Neutrophil (primary cell): ENCODE data around the gene NRG2.

Source experiments
- H3K27ac ChIP-seq: fragments of 200-600 bp; sonication (generic); 2 replicates; pipeline ENCODE4 v1.5.1; 2016; ENCODE audit warnings: mild to moderate bottlenecking, moderate library complexity
- H3K27me3 ChIP-seq: fragments of 200-600 bp; sonication (generic); 2 replicates; pipeline ENCODE4 v1.6.0; 2016; ENCODE audit warnings: mild to moderate bottlenecking
- H3K36me3 ChIP-seq: fragments of 200-600 bp; sonication (generic); 2 replicates; pipeline ENCODE4 v1.5.1; 2017
- H3K4me1 ChIP-seq, 2 experiments: fragments of 200-600 bp in 1 of 2; sonication (generic) in 1 of 2; 1 replicate in 1 of 2; 2 replicates in 1 of 2; pipeline versions ENCODE4 v1.5.1 to v1.6.1; 2013 to 2016; ENCODE audit warnings: low read depth in 1 of 2, low read length in 1 of 2, mild to moderate bottlenecking in 1 of 2, moderate library complexity in 1 of 2; ENCODE audit not compliant: control insufficient read depth in 1 of 2, insufficient read depth in 1 of 2
- H3K4me3 ChIP-seq, 2 experiments: fragments of 200-600 bp in 1 of 2; sonication (generic) in 1 of 2; 1 replicate in 1 of 2; 2 replicates in 1 of 2; pipeline ENCODE4 v1.5.1; 2013 to 2016; ENCODE audit warnings: low read depth in 1 of 2, low read length in 1 of 2, mild to moderate bottlenecking in 1 of 2, moderate library complexity in 1 of 2
- H3K9me3 ChIP-seq: fragments of 200-600 bp; sonication (generic); 2 replicates; pipeline ENCODE4 v1.5.1; 2016
- CTCF ChIP-seq: fragments of 200-600 bp; sonication (generic); IDR thresholded peaks from 2 replicates; pipeline ENCODE4 v1.5.1; 2016; ENCODE audit warnings: antibody characterized with exemption

Gene NRG2

GRCh38 chr5:139837711-139838380 is 205.3 kb downstream of the NRG2 start:
- Histone ChIP-seq H3K27ac (no peak overlapping the region), H3K36me3 (no peaks in the 10 kb centered on the region)
- no peak for TF ChIP-seq CTCF

GRCh38 chr5:139836469-139837208 is 206.5 kb downstream of the NRG2 start:
- TF ChIP-seq CTCF = no peak
- H3K27me3 ChIP-seq = peaks cover 35% of the 10 kb centered on the region
- no peaks in the 10 kb centered on the region for H3K9me3 ChIP-seq
- H3K4me1 ChIP-seq = no peaks in the 10 kb centered on the region
- no peak overlapping the region for H3K27ac ChIP-seq
- H3K36me3 ChIP-seq = no peaks in the 10 kb centered on the region
- H3K4me3 ChIP-seq = no peak overlapping the region

More at GRCh38 chr5:139837711-139838380, 205.3 kb downstream of the NRG2 start:
- Histone ChIP-seq H3K9me3 (no peaks in the 10 kb centered on the region), H3K27me3 (peaks cover 23% of the 10 kb centered on the region), H3K4me3 (no peak overlapping the region), H3K4me1 (no peaks in the 10 kb centered on the region)

GRCh38 chr5:139835656-139836055 is 207.4 kb downstream of the NRG2 start:
- TF ChIP-seq CTCF = no peak
- Histone ChIP-seq H3K36me3 (no peaks in the 10 kb centered on the region), H3K27me3 (peaks cover 43% of the 10 kb centered on the region), H3K4me3 (no peak overlapping the region), H3K9me3 (no peaks in the 10 kb centered on the region), H3K4me1 (no peaks in the 10 kb centered on the region), H3K27ac (no peak overlapping the region)

GRCh38 chr5:139833525-139833924 is 209.6 kb downstream of the NRG2 start:
- Histone ChIP-seq H3K27ac (no peak overlapping the region), H3K9me3 (no peaks in the 10 kb centered on the region), H3K4me3 (no peak overlapping the region), H3K36me3 (no peaks in the 10 kb centered on the region), H3K4me1 (no peaks in the 10 kb centered on the region), H3K27me3 (peaks cover 49% of the 10 kb centered on the region)
- no peak for TF ChIP-seq CTCF

- Histone ChIP-seq H3K4me3 (no peak overlapping the region), H3K27ac (no peak overlapping the region), H3K27me3 (peaks cover 50% of the 10 kb centered on the region), H3K9me3 (no peaks in the 10 kb centered on the region), H3K4me1 (no peaks in the 10 kb centered on the region), H3K36me3 (no peaks in the 10 kb centered on the region)
- no peak for TF ChIP-seq CTCF
Observed at GRCh38 chr5:139831624-139832023, 211.5 kb downstream of the NRG2 start.
